ENCODE results near the gene COX8A.

GRCh38 chr11:63931045-63931444 is 43.4 kb upstream of the COX8A start:
- TF ChIP-seq REST (IDR thresholded peaks at IDR 0.05; ENCODE audit: insufficient replicate concordance, low read depth): no peak
- TF ChIP-seq POLR2AphosphoS5 (IDR thresholded peaks at IDR 0.05; ENCODE audit: low read depth): no peak
- TF ChIP-seq CTCF (IDR thresholded peaks at IDR 0.05; ENCODE audit: insufficient read depth, low read length): no peak
- TF ChIP-seq GABPA (IDR thresholded peaks at IDR 0.05; ENCODE audit: low read depth): no peak
- no peak for TF ChIP-seq SPI1 (IDR thresholded peaks at IDR 0.05; ENCODE audit: borderline replicate concordance, low read depth)

Data from HL-60 (cell line).